SU-DHL-6 (cell line): ENCODE data around the gene KCNIP4.

Experiments used
- H2AFZ ChIP-seq: fragments of 200-600 bp; sonication (generic); 2 replicates; pipeline ENCODE4 v1.6.1; 2014; ENCODE audit warnings: low read depth, mild to moderate bottlenecking, moderate library complexity, mixed read lengths, antibody characterized with exemption, low read length; ENCODE audit not compliant: severe bottlenecking
- H3F3A ChIP-seq: fragments of 200-600 bp; shearing (Covaris generic); 2 replicates; pipeline ENCODE4 v1.6.0; 2016; ENCODE audit warnings: antibody characterized with exemption, mild to moderate bottlenecking; ENCODE audit not compliant: insufficient read depth
- H3K27ac ChIP-seq: fragments of 200-600 bp; sonication (generic); 2 replicates; pipeline ENCODE4 v1.5.1; 2016; ENCODE audit warnings: low read depth, mild to moderate bottlenecking, low read length, moderate library complexity, mixed read lengths
- H3K27me3 ChIP-seq: fragments of 200-600 bp; sonication (generic), shearing (Covaris generic); 2 replicates; pipeline ENCODE4 v1.6.0; 2014; ENCODE audit warnings: mild to moderate bottlenecking, low read length
- H3K36me3 ChIP-seq: fragments of 200-600 bp; sonication (generic); 2 replicates; pipeline ENCODE4 v1.6.1; 2014; ENCODE audit warnings: mild to moderate bottlenecking, low read length, mixed read lengths
- H3K4me2 ChIP-seq: fragments of 300-600, 200-600 bp; shearing (Covaris generic), sonication (generic); 2 replicates; pipeline ENCODE4 v1.6.0; 2014; ENCODE audit warnings: low read length, low read depth, mild to moderate bottlenecking; ENCODE audit not compliant: poor library complexity, severe bottlenecking
- H3K4me3 ChIP-seq: fragments of 200-600 bp; sonication (generic); 2 replicates; pipeline ENCODE4 v1.5.1; 2014; ENCODE audit warnings: antibody characterized with exemption, low read length, mild to moderate bottlenecking, mixed read lengths; ENCODE audit not compliant: insufficient read depth, poor library complexity, severe bottlenecking
- H3K79me2 ChIP-seq: fragments of 200-600 bp; sonication (generic); 2 replicates; pipeline ENCODE4 v1.6.1; 2014; ENCODE audit warnings: mild to moderate bottlenecking, low read length, moderate library complexity; ENCODE audit not compliant: insufficient read depth
- H3K9ac ChIP-seq: fragments of 200-600 bp; sonication (generic); 2 replicates; pipeline ENCODE4 v1.7.0; 2014; ENCODE audit warnings: mild to moderate bottlenecking, low read length
- H3K9me2 ChIP-seq: fragments of 200-600 bp; sonication (generic); replicated peaks from 2 replicates; pipeline ENCODE4 v1.6.1; 2014; ENCODE audit warnings: low read length; ENCODE audit not compliant: insufficient read depth
- H3K9me3 ChIP-seq: fragments of 200-600 bp; sonication (generic); 2 replicates; pipeline ENCODE4 v1.6.1; 2014; ENCODE audit warnings: low read length, mixed read lengths; ENCODE audit not compliant: insufficient read depth
- H4K20me1 ChIP-seq: fragments of 200-600 bp; sonication (generic); 2 replicates; pipeline ENCODE4 v1.6.1; 2014; ENCODE audit warnings: low read depth, mild to moderate bottlenecking, antibody characterized with exemption, low read length, moderate library complexity, mixed read lengths
- EZH2phosphoT487 ChIP-seq: fragments of 200-600 bp; sonication (generic), shearing (Covaris generic); conservative IDR thresholded peaks from 2 replicates; pipeline ENCODE4 v1.6.1; 2018; ENCODE audit warnings: mild to moderate bottlenecking, antibody characterized with exemption, low read length, moderate library complexity, mixed read lengths
- TF ChIP-seq, protein P1 (sequence below): fragments of 200-600 bp; sonication (generic); IDR thresholded peaks from one replicate; pipeline ENCODE4 v1.5.1; 2017; ENCODE audit warnings: antibody characterized with exemption, mild to moderate bottlenecking, low read length, moderate library complexity; ENCODE audit not compliant: insufficient read depth, poor library complexity, severe bottlenecking

The KCNIP4 gene

DNA sequence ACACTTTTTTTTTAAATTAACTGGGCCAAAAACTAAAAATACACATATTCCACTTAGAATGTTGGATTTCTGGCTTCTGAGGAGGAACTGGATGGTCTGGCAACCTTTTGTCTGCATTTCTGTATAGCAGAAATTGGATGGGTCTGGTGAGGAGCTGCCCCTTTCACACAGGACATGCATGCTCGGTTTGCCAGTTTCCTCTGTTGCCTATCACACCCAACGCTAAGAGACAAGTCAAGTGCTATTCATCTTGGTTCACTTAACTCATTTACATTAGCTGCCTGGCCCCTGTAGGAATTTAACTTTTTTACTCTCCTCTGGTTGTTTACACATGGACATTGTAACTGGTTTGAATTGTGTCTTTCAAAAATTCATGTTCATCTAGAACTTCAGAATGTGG, 1052.6 kb downstream of the KCNIP4 start:
- Histone ChIP-seq H3K9me2 (no peaks in the 10 kb centered on the region), H4K20me1 (no peaks in the 10 kb centered on the region), H3K36me3 (no peaks in the 10 kb centered on the region), H3K9me3 (no peaks in the 10 kb centered on the region), H3K79me2 (no peaks in the 10 kb centered on the region), H3K4me3 (no peak overlapping the region), H3F3A (no peaks in the 10 kb centered on the region), H3K27me3 (no peaks in the 10 kb centered on the region), H2AFZ (no peak overlapping the region), H3K4me2 (no peak overlapping the region), H3K9ac (no peak overlapping the region), H3K27ac (no peak overlapping the region)
- TF ChIP-seq, protein P1, sequence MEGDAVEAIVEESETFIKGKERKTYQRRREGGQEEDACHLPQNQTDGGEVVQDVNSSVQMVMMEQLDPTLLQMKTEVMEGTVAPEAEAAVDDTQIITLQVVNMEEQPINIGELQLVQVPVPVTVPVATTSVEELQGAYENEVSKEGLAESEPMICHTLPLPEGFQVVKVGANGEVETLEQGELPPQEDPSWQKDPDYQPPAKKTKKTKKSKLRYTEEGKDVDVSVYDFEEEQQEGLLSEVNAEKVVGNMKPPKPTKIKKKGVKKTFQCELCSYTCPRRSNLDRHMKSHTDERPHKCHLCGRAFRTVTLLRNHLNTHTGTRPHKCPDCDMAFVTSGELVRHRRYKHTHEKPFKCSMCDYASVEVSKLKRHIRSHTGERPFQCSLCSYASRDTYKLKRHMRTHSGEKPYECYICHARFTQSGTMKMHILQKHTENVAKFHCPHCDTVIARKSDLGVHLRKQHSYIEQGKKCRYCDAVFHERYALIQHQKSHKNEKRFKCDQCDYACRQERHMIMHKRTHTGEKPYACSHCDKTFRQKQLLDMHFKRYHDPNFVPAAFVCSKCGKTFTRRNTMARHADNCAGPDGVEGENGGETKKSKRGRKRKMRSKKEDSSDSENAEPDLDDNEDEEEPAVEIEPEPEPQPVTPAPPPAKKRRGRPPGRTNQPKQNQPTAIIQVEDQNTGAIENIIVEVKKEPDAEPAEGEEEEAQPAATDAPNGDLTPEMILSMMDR: no peak
- TF ChIP-seq EZH2phosphoT487: no peak

DNA sequence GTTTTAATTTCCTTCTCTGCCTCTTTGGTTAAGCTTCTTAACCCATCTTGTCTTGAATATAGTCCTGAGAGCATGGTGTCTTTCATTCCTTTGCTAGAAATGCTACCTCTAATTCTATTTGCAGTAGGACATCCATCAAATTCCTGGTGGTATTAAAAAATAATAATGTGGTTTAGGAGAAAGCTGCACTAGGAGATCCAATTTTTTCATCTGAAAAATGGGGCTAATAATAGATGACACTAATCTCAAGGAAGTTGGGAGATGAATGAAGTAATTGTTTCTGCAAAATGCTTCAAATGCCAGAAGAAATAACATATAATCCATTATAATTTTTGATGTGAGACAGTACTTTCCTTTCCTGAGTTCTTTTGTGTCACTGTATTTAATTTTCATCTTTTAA, 1053.4 kb downstream of the KCNIP4 start:
- Histone ChIP-seq H3K79me2 (no peaks in the 10 kb centered on the region), H3K4me3 (no peak overlapping the region), H3K36me3 (no peaks in the 10 kb centered on the region), H3K4me2 (no peak overlapping the region), H2AFZ (no peak overlapping the region), H3F3A (no peaks in the 10 kb centered on the region), H3K9me3 (no peaks in the 10 kb centered on the region), H3K27ac (no peak overlapping the region), H4K20me1 (no peaks in the 10 kb centered on the region), H3K27me3 (no peaks in the 10 kb centered on the region), H3K9ac (no peak overlapping the region), H3K9me2 (no peaks in the 10 kb centered on the region)
- TF ChIP-seq EZH2phosphoT487: no peak
- TF ChIP-seq, protein P1: no peak

DNA sequence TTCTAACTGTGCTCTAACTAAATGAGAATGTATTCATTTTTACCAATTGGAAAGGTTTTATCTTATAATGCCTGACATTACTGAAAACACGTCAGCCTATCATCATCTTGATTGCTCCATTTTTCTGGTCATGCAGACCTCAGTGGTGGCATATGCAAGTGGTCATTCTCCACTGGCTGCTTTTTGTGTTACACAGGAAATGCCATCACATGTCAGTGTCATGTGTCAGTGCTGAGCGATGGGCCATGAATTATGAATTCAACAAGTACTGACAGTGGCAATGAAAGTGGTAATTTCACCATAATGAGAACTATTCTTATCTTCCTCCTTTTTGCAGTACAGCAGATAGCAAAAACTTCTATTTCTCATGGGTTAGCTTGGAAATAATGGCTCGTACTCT, 1057.8 kb downstream of the KCNIP4 start:
- Histone ChIP-seq H3F3A (no peaks in the 10 kb centered on the region), H3K9ac (no peak overlapping the region), H3K4me2 (no peak overlapping the region), H2AFZ (no peak overlapping the region), H3K79me2 (no peaks in the 10 kb centered on the region), H3K9me3 (no peaks in the 10 kb centered on the region), H3K4me3 (no peak overlapping the region), H3K27ac (no peak overlapping the region), H3K9me2 (0 out of 2 replicates have a peak, but pooled peaks cover 4% of the 10 kb centered on the region), H4K20me1 (no peaks in the 10 kb centered on the region), H3K27me3 (no peaks in the 10 kb centered on the region), H3K36me3 (no peaks in the 10 kb centered on the region)
- no peak for TF ChIP-seq EZH2phosphoT487
- TF ChIP-seq, protein P1: no peak
